BLaER1 (cell line): ENCODE results near the gene TRDMT1.

Source experiments
- H3K27ac ChIP-seq: shearing (Covaris generic); formaldehyde crosslinking; 2 replicates; pipeline ENCODE4 v1.8.1; 2022
- H3K27me3 ChIP-seq: shearing (Covaris generic); formaldehyde crosslinking; 2 replicates; pipeline ENCODE4 v1.8.1; 2022
- H3K36me3 ChIP-seq: shearing (Covaris generic); formaldehyde crosslinking; 2 replicates; pipeline ENCODE4 v1.8.1; 2022
- H3K4me1 ChIP-seq: shearing (Covaris generic); formaldehyde crosslinking; 2 replicates; pipeline ENCODE4 v1.8.1; 2022
- H3K4me2 ChIP-seq: shearing (Covaris generic); formaldehyde crosslinking; 2 replicates; pipeline ENCODE4 v1.8.1; 2022
- H3K4me3 ChIP-seq: shearing (Covaris generic); formaldehyde crosslinking; 2 replicates; pipeline ENCODE4 v1.8.1; 2022
- H3K9ac ChIP-seq: shearing (Covaris generic); formaldehyde crosslinking; 2 replicates; pipeline ENCODE4 v1.8.1; 2022
- H3K9me3 ChIP-seq: shearing (Covaris generic); formaldehyde crosslinking; 2 replicates; pipeline ENCODE4 v1.8.1; 2022
- H4K20me1 ChIP-seq: shearing (Covaris generic); formaldehyde crosslinking; 2 replicates; pipeline ENCODE4 v1.8.1; 2022
- Cebpa-rat ChIP-seq: shearing (Covaris generic); IDR thresholded peaks from 2 replicates; pipeline ENCODE4 v1.8.1; 2022

TRDMT1 gene, protein sequence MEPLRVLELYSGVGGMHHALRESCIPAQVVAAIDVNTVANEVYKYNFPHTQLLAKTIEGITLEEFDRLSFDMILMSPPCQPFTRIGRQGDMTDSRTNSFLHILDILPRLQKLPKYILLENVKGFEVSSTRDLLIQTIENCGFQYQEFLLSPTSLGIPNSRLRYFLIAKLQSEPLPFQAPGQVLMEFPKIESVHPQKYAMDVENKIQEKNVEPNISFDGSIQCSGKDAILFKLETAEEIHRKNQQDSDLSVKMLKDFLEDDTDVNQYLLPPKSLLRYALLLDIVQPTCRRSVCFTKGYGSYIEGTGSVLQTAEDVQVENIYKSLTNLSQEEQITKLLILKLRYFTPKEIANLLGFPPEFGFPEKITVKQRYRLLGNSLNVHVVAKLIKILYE

DNA sequence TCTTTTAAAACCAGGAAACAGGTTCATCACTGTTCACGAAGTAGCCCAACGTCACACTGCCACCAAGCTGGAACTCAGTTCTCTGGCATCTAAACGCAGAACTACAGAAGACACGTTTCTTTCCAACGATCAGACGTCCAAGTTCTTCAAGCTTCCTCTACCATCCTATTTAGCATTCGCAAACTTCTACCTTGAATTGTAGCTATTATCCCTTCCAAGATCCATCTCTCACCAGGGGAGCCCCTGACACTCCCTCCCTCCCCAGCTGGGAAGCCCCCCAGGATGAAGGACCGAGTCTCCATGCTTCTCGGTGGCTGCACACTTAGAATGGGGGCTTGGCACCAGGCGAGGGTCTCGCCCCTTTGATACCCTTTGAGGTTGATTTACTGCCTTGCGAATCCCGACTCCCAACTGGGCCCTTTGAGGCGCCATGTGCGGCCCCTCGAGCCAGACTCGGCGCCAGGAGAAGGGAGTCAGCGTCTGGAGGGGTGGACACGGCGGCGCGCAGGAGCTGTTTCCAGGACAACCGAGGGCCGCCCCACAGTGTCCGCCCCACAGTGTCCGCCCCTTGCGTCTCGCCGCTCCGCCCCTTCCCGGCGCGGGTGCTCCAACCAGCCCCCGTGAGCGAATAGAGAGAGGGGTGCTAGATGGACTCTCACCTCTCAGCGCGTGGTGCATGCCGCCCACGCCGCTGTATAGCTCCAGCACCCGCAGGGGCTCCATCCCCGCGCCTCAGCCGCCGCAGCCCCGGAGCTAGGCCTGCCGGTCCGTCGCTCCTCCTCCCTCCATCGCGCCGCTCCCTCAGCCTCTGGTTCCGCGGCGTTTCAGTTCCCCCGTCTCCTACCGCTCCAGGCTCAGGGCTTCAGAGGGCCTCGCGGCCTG is at the start of gene TRDMT1:
Gene TRDMT1 (minus strand): TSS at position 761 of the 882 bp plus-strand sequence. CDS start 38 bp downstream, at position 723.
- Histone ChIP-seq H3K27me3 (no peaks in the 10 kb centered on the region), H3K27ac (peak within 1 kb of the TSS; percentile 97), H3K9me3 (no peaks in the 10 kb centered on the region), H3K9ac (peak within 1 kb of the TSS; percentile 93), H4K20me1 (no peaks in the 10 kb centered on the region), H3K4me1 (peaks cover 24% of the 10 kb centered on the region), H3K4me2 (peak within 1 kb of the TSS; percentile 86), H3K36me3 (no peaks in the 10 kb centered on the region), H3K4me3 (peak within 1 kb of the TSS; percentile 88)
- TF ChIP-seq Cebpa-rat = no peak

DNA sequence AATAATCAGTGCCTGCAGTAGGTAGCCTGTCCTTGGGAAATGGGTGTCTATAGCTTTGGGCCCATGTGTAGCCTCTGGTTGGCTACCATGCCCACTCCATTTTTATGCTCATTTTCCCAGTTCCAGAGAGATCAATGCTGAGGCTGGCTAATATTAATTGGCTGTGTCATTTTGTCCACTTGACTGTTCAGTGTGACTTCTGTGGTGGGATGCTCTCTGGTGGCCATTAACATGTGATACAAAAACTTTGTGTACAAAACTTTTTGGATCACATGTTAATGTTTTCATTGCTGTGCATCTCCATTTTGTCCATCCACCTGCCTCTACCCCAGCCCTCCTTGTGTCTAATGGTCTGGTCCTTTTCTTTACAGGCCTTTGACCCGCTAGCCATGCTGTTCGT is 49.3 kb upstream of the TRDMT1 start:
- no peak for TF ChIP-seq Cebpa-rat

DNA sequence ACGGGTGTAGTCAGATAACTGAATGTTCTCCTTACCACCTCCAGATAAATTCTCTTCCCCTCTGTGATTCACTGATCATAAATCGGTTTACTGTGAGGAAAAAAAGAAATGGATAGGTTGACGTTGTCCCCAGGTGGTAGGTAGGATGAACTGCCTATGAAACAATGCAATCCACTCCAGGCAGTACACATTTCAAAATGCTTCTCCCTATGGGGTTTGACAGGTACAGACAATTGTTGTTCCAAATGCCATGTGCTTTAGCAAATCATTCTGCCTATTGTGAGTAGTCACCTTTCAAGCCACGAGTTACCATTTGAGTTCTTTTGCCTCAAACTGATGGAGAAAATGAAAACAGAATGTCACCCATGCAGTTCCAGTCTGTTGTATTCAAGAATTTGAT is 48.3 kb upstream of the TRDMT1 start:
- Histone ChIP-seq H3K9me3 (peaks cover 26% of the 10 kb centered on the region), H3K27ac (no peak overlapping the region), H3K9ac (no peak overlapping the region), H3K4me1 (no peaks in the 10 kb centered on the region), H3K4me2 (no peak overlapping the region), H3K4me3 (no peak overlapping the region), H4K20me1 (no peaks in the 10 kb centered on the region), H3K36me3 (no peaks in the 10 kb centered on the region), H3K27me3 (no peaks in the 10 kb centered on the region)
- TF ChIP-seq Cebpa-rat = no peak

More for the DNA sequence above, 49.3 kb upstream of the TRDMT1 start:
- Histone ChIP-seq H3K4me2 (no peak overlapping the region), H3K9me3 (peaks cover 32% of the 10 kb centered on the region), H4K20me1 (no peaks in the 10 kb centered on the region), H3K4me1 (peaks cover 6% of the 10 kb centered on the region; the same call in 1 of the 2 replicates), H3K27ac (no peak overlapping the region), H3K36me3 (no peaks in the 10 kb centered on the region), H3K4me3 (no peak overlapping the region), H3K27me3 (no peaks in the 10 kb centered on the region), H3K9ac (no peak overlapping the region)

DNA sequence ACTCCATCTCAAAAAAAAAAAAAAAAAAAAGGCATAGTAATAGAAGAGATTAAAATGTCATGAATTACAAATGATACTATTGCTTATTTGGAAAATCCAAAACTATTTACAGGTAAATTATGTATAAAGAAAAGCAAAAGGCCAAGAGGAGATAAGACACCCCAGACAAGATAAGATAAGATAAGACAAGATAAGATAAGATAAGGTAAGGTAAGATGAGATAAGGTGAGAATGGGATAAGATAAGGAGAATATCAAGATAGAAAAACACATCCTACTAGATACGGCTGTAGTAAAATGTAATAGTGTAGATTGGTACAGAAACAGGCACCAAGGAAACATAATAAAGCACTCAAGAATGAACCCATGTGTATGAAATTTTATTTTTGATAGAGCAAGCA is 47.5 kb upstream of the TRDMT1 start:
- no peak overlapping the region for H3K27ac ChIP-seq
- no peaks in the 10 kb centered on the region for H3K27me3 ChIP-seq
- H3K9ac ChIP-seq = no peak overlapping the region
- H3K4me3 ChIP-seq = no peak overlapping the region
- no peak for TF ChIP-seq Cebpa-rat
- peaks cover 17% of the 10 kb centered on the region for H3K9me3 ChIP-seq
- H3K4me1 ChIP-seq = no peaks in the 10 kb centered on the region
- H3K36me3 ChIP-seq = no peaks in the 10 kb centered on the region
- H3K4me2 ChIP-seq = no peak overlapping the region
- H4K20me1 ChIP-seq = no peaks in the 10 kb centered on the region

DNA sequence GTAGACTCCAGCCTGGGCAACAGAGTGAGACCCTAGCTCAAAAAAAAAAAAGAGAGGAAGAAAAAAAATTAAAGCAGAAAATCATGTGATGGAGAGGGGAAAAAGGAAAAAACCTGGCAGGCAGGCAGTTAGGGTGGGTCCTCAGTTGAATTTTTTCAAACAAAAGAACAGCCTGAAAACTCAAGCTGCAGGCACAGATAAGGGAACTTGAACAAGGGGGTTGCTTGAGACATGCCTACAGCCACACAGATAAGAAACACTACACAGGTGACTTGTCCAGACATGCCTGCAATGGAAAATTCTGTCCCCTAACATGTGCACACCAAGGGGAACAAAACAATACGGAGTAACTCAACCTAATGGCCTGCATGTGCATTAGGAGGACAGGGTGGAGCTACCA is 45.7 kb upstream of the TRDMT1 start:
- H3K4me3 ChIP-seq = no peak overlapping the region
- peaks cover 13% of the 10 kb centered on the region for H3K9me3 ChIP-seq
- H3K9ac ChIP-seq = no peak overlapping the region
- H3K36me3 ChIP-seq = no peaks in the 10 kb centered on the region
- no peaks in the 10 kb centered on the region for H3K27me3 ChIP-seq
- H3K4me1 ChIP-seq = no peaks in the 10 kb centered on the region
- TF ChIP-seq Cebpa-rat = no peak
- no peaks in the 10 kb centered on the region for H4K20me1 ChIP-seq
- no peak overlapping the region for H3K27ac ChIP-seq
- no peak overlapping the region for H3K4me2 ChIP-seq

DNA sequence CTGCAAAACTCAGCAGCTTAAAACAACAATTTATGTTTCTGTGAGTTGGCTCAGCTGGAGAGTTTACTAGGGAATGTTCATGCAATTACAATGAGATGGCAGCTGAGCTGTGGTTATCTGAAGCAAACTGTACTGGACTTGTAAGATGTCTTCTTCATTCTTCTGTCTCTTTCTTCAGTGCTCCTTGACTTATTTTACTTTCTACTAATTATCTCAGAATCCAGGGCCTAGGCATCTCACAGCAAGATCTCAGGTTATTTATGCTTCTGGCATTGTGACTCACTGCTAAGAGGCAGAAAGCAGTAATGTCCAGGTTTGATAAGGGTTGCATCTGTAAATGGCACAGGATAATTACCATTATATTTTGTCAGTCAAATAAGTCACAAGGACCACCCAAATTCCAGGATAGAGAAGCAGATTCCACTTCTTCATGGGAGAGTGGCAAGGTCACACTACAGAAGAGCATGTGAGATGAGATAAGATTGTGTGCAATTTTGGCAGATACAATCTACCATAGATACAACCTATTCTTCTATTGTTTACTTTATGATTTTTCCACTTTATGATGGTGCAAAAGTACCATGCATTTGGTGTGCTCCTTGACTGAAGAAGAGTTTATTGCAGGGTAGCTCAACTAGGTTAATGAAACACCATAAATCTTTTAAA is 43.4 kb upstream of the TRDMT1 start:
- Histone ChIP-seq H3K27me3 (no peaks in the 10 kb centered on the region), H3K27ac (no peak overlapping the region), H3K4me3 (no peak overlapping the region), H3K4me2 (no peak overlapping the region), H3K36me3 (no peaks in the 10 kb centered on the region), H4K20me1 (no peaks in the 10 kb centered on the region), H3K9ac (no peak overlapping the region), H3K4me1 (no peaks in the 10 kb centered on the region), H3K9me3 (peaks cover 13% of the 10 kb centered on the region)
- TF ChIP-seq Cebpa-rat = no peak

DNA sequence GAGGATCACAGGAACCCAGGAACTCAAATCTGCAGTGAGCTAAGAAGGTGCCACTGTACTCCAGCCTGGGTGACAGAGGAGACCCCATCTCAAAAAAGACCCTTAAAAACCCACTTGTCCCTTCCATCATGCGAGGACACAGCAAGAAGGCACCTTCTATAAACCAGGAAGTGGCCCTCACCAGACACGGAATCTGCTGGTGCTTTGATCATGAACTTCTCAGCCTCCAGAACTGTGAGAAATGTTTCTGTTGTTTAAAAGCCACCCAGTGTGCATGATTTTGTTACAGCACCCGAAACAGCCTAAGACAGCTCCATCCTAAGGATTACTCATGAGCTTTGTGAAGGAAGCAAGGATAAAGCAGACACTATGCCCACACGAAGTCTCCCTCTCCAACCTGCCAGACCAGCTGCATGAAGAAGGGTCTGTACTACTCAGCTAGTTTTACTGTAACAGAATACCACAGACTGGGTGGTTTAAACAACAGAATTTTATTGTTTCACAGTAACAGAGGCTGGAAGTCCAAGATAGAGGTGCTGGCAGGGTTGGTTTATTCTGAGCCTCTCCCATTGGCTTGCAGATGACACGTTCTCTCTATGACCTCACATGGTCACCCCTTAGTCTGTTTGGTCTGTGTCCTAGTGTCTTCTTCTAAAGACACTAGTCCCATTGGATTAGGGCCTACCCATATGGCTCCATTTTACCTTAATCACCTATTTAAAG is 40.3 kb upstream of the TRDMT1 start:
- Histone ChIP-seq H3K9ac (no peak overlapping the region), H4K20me1 (peaks cover 15% of the 10 kb centered on the region; the same call in 1 of the 2 replicates), H3K4me3 (no peak overlapping the region), H3K9me3 (0 out of 2 replicates have a peak, but pooled peaks cover under 1% of the 10 kb centered on the region), H3K36me3 (peaks cover 18% of the 10 kb centered on the region), H3K4me1 (no peaks in the 10 kb centered on the region), H3K27me3 (no peaks in the 10 kb centered on the region), H3K27ac (no peak overlapping the region), H3K4me2 (no peak overlapping the region)
- TF ChIP-seq Cebpa-rat = no peak

DNA sequence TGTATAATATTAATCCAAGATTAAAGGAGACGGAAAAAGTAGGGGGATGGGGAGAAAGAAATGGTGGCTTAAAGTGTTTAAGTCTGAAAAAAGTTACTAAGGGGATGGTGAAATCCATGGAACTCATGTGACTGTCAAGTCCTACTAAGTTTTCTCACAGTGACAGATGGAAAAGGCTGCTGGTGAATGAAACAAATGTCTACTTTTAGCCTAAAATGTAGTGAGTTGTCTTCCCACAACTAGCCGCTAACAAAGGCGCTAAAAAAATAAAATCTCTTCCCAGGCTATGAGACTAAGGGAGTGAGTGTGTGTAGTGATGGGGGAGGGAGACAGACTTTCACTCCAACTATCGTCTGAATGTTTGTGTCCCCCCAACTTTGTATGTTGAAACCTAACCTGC is 39.1 kb upstream of the TRDMT1 start:
- Histone ChIP-seq H3K36me3 (peaks cover 29% of the 10 kb centered on the region), H4K20me1 (peaks cover 27% of the 10 kb centered on the region), H3K4me2 (no peak overlapping the region), H3K4me1 (no peaks in the 10 kb centered on the region), H3K9ac (no peak overlapping the region), H3K27ac (no peak overlapping the region), H3K27me3 (no peaks in the 10 kb centered on the region), H3K9me3 (no peaks in the 10 kb centered on the region), H3K4me3 (no peak overlapping the region)
- TF ChIP-seq Cebpa-rat = no peak

DNA sequence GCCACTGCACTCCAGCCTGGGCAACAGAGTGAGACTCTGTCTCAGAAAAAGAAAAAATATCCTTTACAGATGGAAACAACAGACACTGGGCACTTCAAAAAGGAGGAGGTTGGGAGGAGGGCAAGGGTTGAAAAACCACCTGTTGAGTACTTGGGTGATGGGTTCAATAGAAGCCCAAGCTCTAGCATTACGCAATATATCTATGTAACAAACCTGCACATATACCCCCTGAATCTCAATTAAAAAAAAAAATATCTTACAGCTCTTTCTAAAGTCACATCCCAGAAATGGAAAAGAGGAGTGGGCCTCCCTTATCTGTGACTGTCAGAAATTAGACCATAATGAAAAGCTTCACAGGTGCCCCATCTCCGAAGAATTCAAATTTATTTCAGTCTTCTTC is 38.6 kb upstream of the TRDMT1 start:
- no peak overlapping the region for H3K4me2 ChIP-seq
- H3K27me3 ChIP-seq = no peaks in the 10 kb centered on the region
- H3K4me1 ChIP-seq = peaks cover 1% of the 10 kb centered on the region; the same call in 1 of the 2 replicates
- peaks cover 32% of the 10 kb centered on the region for H4K20me1 ChIP-seq
- H3K9ac ChIP-seq = no peak overlapping the region
- no peak overlapping the region for H3K4me3 ChIP-seq
- no peaks in the 10 kb centered on the region for H3K9me3 ChIP-seq
- H3K27ac ChIP-seq = no peak overlapping the region
- peaks cover 35% of the 10 kb centered on the region for H3K36me3 ChIP-seq
- peak; percentile 82 for TF ChIP-seq Cebpa-rat
